GM10266 (cell line): ENCODE results near the gene MICU2.

ENCODE experiments used
- DNase-seq: peaks from one replicate; pipeline ENCODE4 v3.0.0; 2012; ENCODE audit errors: extremely low spot score
- TF ChIP-seq, protein P1 (sequence below): IDR thresholded peaks from 2 replicates; pipeline ENCODE4 v1.5.1; 2012; ENCODE audit warnings: mild to moderate bottlenecking, low read depth; ENCODE audit not compliant: control insufficient read depth, insufficient read depth; ENCODE audit errors: missing control alignments

The MICU2 gene

DNA sequence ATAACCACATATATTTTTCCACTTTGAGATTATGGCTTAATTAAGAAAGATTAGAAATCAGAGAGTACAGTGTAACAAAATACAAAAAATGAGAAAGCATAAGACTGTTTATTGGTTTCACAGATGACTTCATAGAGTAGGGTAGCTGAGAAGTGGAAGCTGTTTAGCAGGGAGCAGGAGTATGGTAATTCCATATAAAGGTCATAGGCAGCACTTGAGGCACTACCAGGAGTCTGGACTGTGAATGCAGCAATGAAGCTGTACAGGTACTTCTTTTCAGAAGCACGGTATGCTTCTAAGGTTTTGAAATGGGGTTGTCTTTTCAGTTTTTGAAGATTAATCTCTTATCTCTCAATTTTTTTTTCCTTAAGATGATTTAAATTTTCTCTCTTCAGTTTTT is 69.2 kb downstream of the MICU2 start:
- DNase-seq = no peak
- TF ChIP-seq, protein P1, sequence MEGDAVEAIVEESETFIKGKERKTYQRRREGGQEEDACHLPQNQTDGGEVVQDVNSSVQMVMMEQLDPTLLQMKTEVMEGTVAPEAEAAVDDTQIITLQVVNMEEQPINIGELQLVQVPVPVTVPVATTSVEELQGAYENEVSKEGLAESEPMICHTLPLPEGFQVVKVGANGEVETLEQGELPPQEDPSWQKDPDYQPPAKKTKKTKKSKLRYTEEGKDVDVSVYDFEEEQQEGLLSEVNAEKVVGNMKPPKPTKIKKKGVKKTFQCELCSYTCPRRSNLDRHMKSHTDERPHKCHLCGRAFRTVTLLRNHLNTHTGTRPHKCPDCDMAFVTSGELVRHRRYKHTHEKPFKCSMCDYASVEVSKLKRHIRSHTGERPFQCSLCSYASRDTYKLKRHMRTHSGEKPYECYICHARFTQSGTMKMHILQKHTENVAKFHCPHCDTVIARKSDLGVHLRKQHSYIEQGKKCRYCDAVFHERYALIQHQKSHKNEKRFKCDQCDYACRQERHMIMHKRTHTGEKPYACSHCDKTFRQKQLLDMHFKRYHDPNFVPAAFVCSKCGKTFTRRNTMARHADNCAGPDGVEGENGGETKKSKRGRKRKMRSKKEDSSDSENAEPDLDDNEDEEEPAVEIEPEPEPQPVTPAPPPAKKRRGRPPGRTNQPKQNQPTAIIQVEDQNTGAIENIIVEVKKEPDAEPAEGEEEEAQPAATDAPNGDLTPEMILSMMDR = no peak

DNA sequence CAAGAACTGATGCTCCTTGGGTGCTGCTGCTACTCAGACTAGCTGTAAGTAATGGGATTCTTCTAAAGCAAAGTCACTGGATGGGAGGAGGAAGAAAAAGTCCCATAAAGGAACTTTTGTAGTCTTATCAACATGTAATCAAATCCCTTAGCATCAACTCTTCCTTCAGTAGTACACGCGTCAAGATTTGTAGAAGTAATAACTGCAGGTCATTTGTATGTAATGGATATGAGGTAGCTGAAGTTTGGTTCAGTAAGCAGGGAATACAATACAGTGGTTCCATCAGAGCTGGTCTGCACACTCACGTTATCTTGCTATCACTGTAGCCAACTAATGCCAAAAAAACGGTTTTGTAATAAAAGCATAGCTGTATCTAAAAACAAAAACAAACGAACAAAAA is 72.5 kb downstream of the MICU2 start:
- TF ChIP-seq, protein P1 = no peak

DNA sequence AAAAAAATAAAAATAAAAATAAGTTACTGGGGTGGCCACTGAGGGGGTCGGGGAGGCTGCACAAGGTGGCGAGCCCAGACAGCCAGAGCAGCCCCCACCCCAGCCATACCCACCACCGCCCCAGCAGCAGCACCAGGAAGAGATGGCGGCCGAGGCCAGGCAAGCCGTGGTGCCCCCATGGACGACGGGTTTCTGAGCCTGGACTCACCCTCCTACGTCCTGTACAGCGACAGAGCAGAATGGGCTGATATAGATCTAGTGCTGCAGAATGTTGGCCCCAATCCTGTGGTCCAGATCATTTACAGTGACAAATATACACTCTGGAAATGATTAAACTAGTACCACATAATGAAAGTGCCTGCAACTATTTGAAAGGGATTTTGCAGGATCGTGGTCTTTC is 73.3 kb downstream of the MICU2 start:
- TF ChIP-seq, protein P1 = no peak
- no peak for DNase-seq

More for the DNA sequence above, 72.5 kb downstream of the MICU2 start:
- no peak for DNase-seq

DNA sequence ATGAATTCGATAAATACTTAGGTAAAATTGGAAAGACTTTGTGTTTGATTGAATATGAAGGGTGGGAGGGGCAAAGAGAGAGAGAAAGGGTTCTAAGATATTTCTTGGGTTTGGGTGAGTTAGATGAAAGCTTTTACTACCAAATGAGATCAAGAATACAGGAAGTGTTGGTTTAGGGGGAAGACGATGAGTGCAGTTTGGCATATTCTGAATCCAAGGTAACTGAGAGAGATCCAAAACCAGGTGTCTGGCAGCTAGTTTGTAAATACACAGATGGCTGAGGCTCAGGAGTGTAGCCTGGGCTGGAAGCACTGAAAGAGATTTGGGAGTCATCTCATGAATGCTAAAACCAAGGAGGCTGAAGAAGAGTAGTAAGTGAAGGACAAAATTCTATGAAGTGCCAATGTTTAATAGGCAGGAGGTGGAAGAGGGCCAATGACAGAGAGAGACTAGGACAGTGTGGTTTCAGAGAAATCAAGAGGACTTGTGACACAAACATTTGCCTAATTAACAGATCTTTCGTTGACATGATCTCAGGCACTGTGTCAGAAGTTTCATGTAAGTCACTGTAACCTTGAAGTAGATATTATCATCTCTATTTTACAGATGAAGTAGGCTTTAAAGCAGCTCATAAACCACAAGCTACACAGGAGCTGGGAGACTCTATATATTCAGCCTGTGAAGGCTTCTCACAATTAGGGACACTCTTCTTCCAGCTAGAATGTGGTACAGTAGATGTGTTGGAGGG is 74.7 kb downstream of the MICU2 start:
- TF ChIP-seq, protein P1 = no peak
- DNase-seq = no peak

DNA sequence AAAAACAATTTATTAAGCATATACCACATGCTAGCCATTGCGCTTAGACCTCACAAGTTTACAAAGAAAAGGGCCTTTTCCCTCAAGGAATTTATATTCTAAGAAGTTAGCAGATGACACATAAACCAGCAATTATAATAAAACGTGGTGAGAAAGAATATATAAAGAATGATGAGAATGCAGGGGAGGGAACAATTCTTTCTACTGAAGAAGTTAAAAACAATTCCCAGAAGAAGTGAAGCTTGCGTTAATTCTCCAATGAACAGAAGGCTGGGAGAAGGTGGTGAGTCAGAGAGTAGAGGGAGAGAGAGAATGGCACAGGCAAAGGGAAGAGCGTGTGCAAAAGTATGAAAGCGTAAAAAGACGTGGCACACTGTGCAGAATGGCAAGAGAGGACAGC is 75.4 kb downstream of the MICU2 start:
- TF ChIP-seq, protein P1 = no peak
- DNase-seq = no peak

DNA sequence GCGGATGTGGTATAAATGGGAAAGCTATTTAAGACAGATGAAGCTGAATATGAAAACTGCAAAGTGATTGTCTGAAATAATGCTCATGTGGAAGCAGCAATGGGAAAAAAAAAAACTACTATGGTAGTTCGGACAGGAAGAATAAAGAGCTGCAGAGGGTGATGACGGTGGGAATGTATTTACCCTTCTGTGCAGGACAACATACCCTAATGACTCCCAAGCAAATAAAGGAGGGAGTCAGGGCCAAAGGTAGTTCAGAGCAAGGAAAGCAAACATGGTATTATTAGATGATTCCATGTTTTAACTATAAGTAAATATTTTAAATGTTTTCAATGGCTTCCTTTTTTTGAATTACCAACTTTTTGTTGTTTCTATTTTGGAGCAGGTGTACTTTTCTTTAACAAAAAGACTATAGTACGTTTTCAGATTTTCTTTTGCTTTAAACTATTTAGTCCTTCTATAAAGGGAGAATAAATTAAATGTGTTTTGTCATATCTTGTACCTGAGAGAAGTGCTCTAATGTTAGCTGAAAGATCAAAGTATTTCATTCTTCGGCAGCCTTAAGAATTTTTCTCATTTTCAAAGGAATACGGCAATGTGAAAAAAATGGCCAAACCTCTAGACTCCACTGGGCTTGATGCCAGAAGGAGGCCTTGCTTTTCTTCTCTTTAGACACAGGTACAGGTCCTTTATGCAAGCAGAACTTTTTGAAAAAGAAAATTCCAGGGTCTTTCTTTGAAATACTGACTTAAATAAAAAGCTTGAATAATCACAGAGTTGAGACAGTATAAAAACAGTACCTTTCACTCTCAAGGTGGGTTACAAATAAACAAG is 77.0 kb downstream of the MICU2 start:
- TF ChIP-seq, protein P1 = no peak
- DNase-seq = no peak

DNA sequence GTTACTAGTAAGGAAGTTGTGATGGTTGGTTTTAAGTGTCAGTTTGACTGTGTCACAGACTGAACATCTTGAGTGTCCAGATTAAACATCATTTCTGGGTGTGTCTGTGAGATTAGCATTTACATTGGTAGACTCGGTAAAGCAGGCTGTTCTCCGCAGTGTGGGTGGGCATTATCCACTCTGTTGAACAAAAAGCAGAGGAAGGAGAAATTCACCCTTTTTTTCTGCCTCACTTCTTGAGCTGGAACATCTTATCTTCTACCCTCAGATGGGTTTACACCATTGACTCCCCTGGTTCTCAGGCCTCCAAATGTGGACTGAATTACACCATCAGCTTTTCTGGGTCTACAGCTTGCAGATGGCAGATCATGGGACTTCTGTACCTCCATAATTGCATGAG is 81.1 kb downstream of the MICU2 start:
- DNase-seq = no peak
- TF ChIP-seq, protein P1 = no peak
